Measurements from ENCODE around the gene HSPB7.
"Not testable (repeated sequence)": the region's sequence is repeated elsewhere in the genome, so short reads cannot be mapped to it uniquely, and the experiment has no call there.

HSPB7 gene

GRCh38 chr1:16023050-16023653 lies 5.3 kb upstream of the HSPB7 start:
- Histone ChIP-seq H3K4me1 (ENCODE audit: low read length) (no peaks in the 10 kb centered on the region), H3K4me3 (ENCODE audit: low read length) (no peak overlapping the region), H3K27me3 (ENCODE audit: low read depth, low read length) (0 out of 2 replicates have a peak, but pooled peaks cover 2% of the 10 kb centered on the region), H4K20me1 (ENCODE audit: insufficient read depth, low read length) (no peaks in the 10 kb centered on the region), H3K9me3 (ENCODE audit: insufficient read depth, low read length) (no peaks in the 10 kb centered on the region), H3K9ac (ENCODE audit: low read length) (no peak overlapping the region), H3K4me2 (ENCODE audit: low read length) (no peak overlapping the region), H3K36me3 (replicated peaks; ENCODE audit: low read depth, low read length) (no peaks in the 10 kb centered on the region), H3K79me2 (ENCODE audit: low read length) (no peaks in the 10 kb centered on the region), H3K27ac (ENCODE audit: low read length) (no peak overlapping the region), H2AFZ (ENCODE audit: low read depth, low read length) (no peak overlapping the region)
- TF ChIP-seq EZH2phosphoT487 (IDR thresholded peaks at IDR 0.05; ENCODE audit: low read depth) (no peak), CTCF (IDR thresholded peaks at IDR 0.05; ENCODE audit: low read depth, low read length) (no peak)

GRCh38 chr1:16022393-16022792 lies 4.5 kb upstream of the HSPB7 start:
- no peak overlapping the region for H3K4me3 ChIP-seq (ENCODE audit: low read length)
- no peak overlapping the region for H3K4me2 ChIP-seq (ENCODE audit: low read length)
- no peaks in the 10 kb centered on the region for H3K79me2 ChIP-seq (ENCODE audit: low read length)
- H4K20me1 ChIP-seq (ENCODE audit: insufficient read depth, low read length): no peaks in the 10 kb centered on the region
- no peaks in the 10 kb centered on the region for H3K9me3 ChIP-seq (ENCODE audit: insufficient read depth, low read length)
- no peaks in the 10 kb centered on the region for H3K27me3 ChIP-seq (ENCODE audit: low read depth, low read length)
- TF ChIP-seq CTCF (IDR thresholded peaks at IDR 0.05; ENCODE audit: low read depth, low read length) (no peak), EZH2phosphoT487 (IDR thresholded peaks at IDR 0.05; ENCODE audit: low read depth) (no peak)
- H2AFZ ChIP-seq (ENCODE audit: low read depth, low read length): no peak overlapping the region
- H3K4me1 ChIP-seq (ENCODE audit: low read length): no peaks in the 10 kb centered on the region
- no peak overlapping the region for H3K9ac ChIP-seq (ENCODE audit: low read length)
- no peak overlapping the region for H3K27ac ChIP-seq (ENCODE audit: low read length)
- H3K36me3 ChIP-seq (replicated peaks; ENCODE audit: low read depth, low read length): no peaks in the 10 kb centered on the region

- Histone ChIP-seq H3K9me3 (ENCODE audit: insufficient read depth, low read length) (no peaks in the 10 kb centered on the region), H3K4me2 (ENCODE audit: low read length) (no peak within 1 kb of the TSS), H3K27ac (ENCODE audit: low read length) (no peak within 1 kb of the TSS), H3K27me3 (ENCODE audit: low read depth, low read length) (no peaks in the 10 kb centered on the region), H3K79me2 (ENCODE audit: low read length) (no peaks in the 10 kb centered on the region), H3K4me1 (ENCODE audit: low read length) (no peaks in the 10 kb centered on the region), H3K4me3 (ENCODE audit: low read length) (no peak within 1 kb of the TSS), H4K20me1 (ENCODE audit: insufficient read depth, low read length) (no peaks in the 10 kb centered on the region), H3K9ac (ENCODE audit: low read length) (no peak within 1 kb of the TSS), H2AFZ (ENCODE audit: low read depth, low read length) (no peak within 1 kb of the TSS), H3K36me3 (replicated peaks; ENCODE audit: low read depth, low read length) (no peaks in the 10 kb centered on the region)
- TF ChIP-seq CTCF (IDR thresholded peaks at IDR 0.05; ENCODE audit: low read depth, low read length) (no peak), EZH2phosphoT487 (IDR thresholded peaks at IDR 0.05; ENCODE audit: low read depth) (no peak)
Measured at GRCh38 chr1:16021681-16022080, 3.8 kb upstream of the HSPB7 start, which contains the start of gene CLCNKA. Gene CLCNKA, plus strand, starts transcription at chr1:16022036. Its CDS starts 584 bp downstream, at chr1:16022620.

GRCh38 chr1:16020878-16021277 lies 3.0 kb upstream of the HSPB7 start:
- H3K27me3 ChIP-seq (ENCODE audit: low read depth, low read length); H3K36me3 ChIP-seq (replicated peaks; ENCODE audit: low read depth, low read length); H3K4me3 ChIP-seq (ENCODE audit: low read length); H2AFZ ChIP-seq (ENCODE audit: low read depth, low read length); H4K20me1 ChIP-seq (ENCODE audit: insufficient read depth, low read length); H3K4me1 ChIP-seq (ENCODE audit: low read length); H3K79me2 ChIP-seq (ENCODE audit: low read length); H3K9me3 ChIP-seq (ENCODE audit: insufficient read depth, low read length); H3K4me2 ChIP-seq (ENCODE audit: low read length); H3K27ac ChIP-seq (ENCODE audit: low read length); H3K9ac ChIP-seq (ENCODE audit: low read length): not testable (repeated sequence)

Data from OCI-LY3 (cell line).